Peyer's patch (tissue), 4 donors: ENCODE measurements around the gene RFTN1.

ENCODE experiments used
- CTCF ChIP-seq, 6 experiments: fragments of 450-650 bp in 4 of 6; fragments of 200-600 bp in 2 of 6; sonication (generic) in 1 of 6; IDR thresholded peaks; one replicate each; pipeline ENCODE4 v1.5.1; 2017 to 2019; ENCODE audit warnings: antibody characterized with exemption in 6 of 6, mild to moderate bottlenecking in 3 of 6, moderate library complexity in 1 of 6
- POLR2A ChIP-seq, 2 donors: fragments of 450-650 bp; IDR thresholded peaks; one replicate each; pipeline ENCODE4 v1.5.1; 2017; ENCODE audit warnings: antibody characterized with exemption in 2 of 2, mild to moderate bottlenecking in 2 of 2, moderate library complexity in 2 of 2

- TF ChIP-seq CTCF (IDR thresholded peaks at IDR 0.05) (no peak), POLR2A (IDR thresholded peaks at IDR 0.05) (no peak)
These were observed 40.9 kb downstream of the RFTN1 start for GRCh38 chr3:16472593-16472992.
